OCI-LY1 (cell line): ENCODE measurements around the gene METTL2B.
"Not testable (repeated sequence)": the region's sequence is repeated elsewhere in the genome, so short reads cannot be mapped to it uniquely, and the experiment has no call there.

Source experiments
- H2AFZ ChIP-seq: fragments of 200-600 bp; sonication (generic), shearing (Covaris generic); 2 replicates; pipeline ENCODE4 v1.6.0; 2014; ENCODE audit warnings: antibody characterized with exemption, mild to moderate bottlenecking, low read length
- H3F3A ChIP-seq: fragments of 200-600 bp; sonication (generic), shearing (Covaris generic); 2 replicates; pipeline ENCODE4 v1.6.0; 2014; ENCODE audit warnings: mild to moderate bottlenecking, antibody characterized with exemption, low read length, moderate library complexity; ENCODE audit not compliant: insufficient read depth
- H3K27ac ChIP-seq: fragments of 200-600 bp; sonication (generic); 2 replicates; pipeline ENCODE4 v1.5.1; 2014; ENCODE audit warnings: low read length, mixed run types, mild to moderate bottlenecking, low read depth; ENCODE audit not compliant: poor library complexity, severe bottlenecking
- H3K27me3 ChIP-seq: fragments of 200-600 bp; sonication (generic); 2 replicates; pipeline ENCODE4 v1.6.0; 2014; ENCODE audit warnings: antibody characterized with exemption, mild to moderate bottlenecking, low read length, moderate library complexity; ENCODE audit not compliant: insufficient read depth
- H3K36me3 ChIP-seq: fragments of 200-600 bp; sonication (generic); 2 replicates; pipeline ENCODE4 v1.6.1; 2014; ENCODE audit warnings: mild to moderate bottlenecking, antibody characterized with exemption, low read length, moderate library complexity, mixed read lengths; ENCODE audit not compliant: insufficient read depth
- H3K4me1 ChIP-seq: fragments of 200-600 bp; sonication (generic); 2 replicates; pipeline ENCODE4 v1.5.1; 2014; ENCODE audit warnings: mild to moderate bottlenecking, low read length, moderate library complexity; ENCODE audit not compliant: insufficient read depth, severe bottlenecking
- H3K4me2 ChIP-seq: fragments of 200-600 bp; sonication (generic), shearing (Covaris generic); 2 replicates; pipeline ENCODE4 v1.6.1; 2014; ENCODE audit warnings: low read length
- H3K4me3 ChIP-seq: fragments of 200-600 bp; sonication (generic); 2 replicates; pipeline ENCODE4 v1.5.1; 2014; ENCODE audit warnings: low read length, low read depth, mild to moderate bottlenecking, mixed read lengths; ENCODE audit not compliant: poor library complexity, severe bottlenecking
- H3K79me2 ChIP-seq: fragments of 200-600 bp; shearing (Covaris generic); 2 replicates; pipeline ENCODE4 v1.6.1; 2016; ENCODE audit warnings: mixed run types, low read length, mixed read lengths; ENCODE audit not compliant: insufficient read depth
- H3K9ac ChIP-seq: fragments of 200-600 bp; sonication (generic), shearing (Covaris generic); 2 replicates; pipeline ENCODE4 v1.6.1; 2014; ENCODE audit warnings: mild to moderate bottlenecking, low read length, mixed read lengths
- H3K9me2 ChIP-seq: fragments of 200-600 bp; sonication (generic), shearing (Covaris generic); 2 replicates; pipeline ENCODE4 v1.6.1; 2014; ENCODE audit warnings: low read depth, mild to moderate bottlenecking, low read length, mixed read lengths
- H3K9me3 ChIP-seq: fragments of 200-600 bp; shearing (Covaris generic); 2 replicates; pipeline ENCODE4 v1.6.1; 2014; ENCODE audit warnings: low read length, mixed read lengths
- H4K20me1 ChIP-seq: fragments of 200-600 bp; sonication (generic), shearing (Covaris generic); 2 replicates; pipeline ENCODE4 v1.6.0; 2016; ENCODE audit warnings: mild to moderate bottlenecking, low read length; ENCODE audit not compliant: insufficient read depth
- EZH2 ChIP-seq: fragments of 200-600 bp; sonication (generic), shearing (Covaris generic); IDR thresholded peaks from 2 replicates; pipeline ENCODE4 v1.8.0; 2017; ENCODE audit warnings: borderline replicate concordance, mixed run types, mild to moderate bottlenecking, antibody characterized with exemption, low read length, moderate library complexity, mixed read lengths
- TF ChIP-seq, protein P1 (sequence below): fragments of 200-600 bp; sonication (generic), shearing (Covaris generic); IDR thresholded peaks from 2 replicates; pipeline ENCODE4 v1.5.1; 2017; ENCODE audit warnings: mild to moderate bottlenecking, antibody characterized with exemption, low read length, moderate library complexity, mixed read lengths

Gene METTL2B

GRCh38 chr7:128476402-128477335 is at the start of gene METTL2B:
Gene METTL2B (plus strand): TSS chr7:128476748. CDS start chr7:128476766, 18 bp downstream.
- H4K20me1 ChIP-seq, H3K9me3 ChIP-seq, H3F3A ChIP-seq, H3K27me3 ChIP-seq, H3K9me2 ChIP-seq: not testable (repeated sequence)
- Histone ChIP-seq H3K4me2 (peak within 1 kb of the TSS; percentile 88), H2AFZ (peak within 1 kb of the TSS; percentile 32; the same call in 1 of the 2 replicates), H3K9ac (peak within 1 kb of the TSS; percentile 78), H3K4me3 (peak within 1 kb of the TSS; percentile 72), H3K27ac (peak within 1 kb of the TSS; percentile 81), H3K36me3 (peaks cover 30% of the 10 kb centered on the region), H3K79me2 (peaks cover 18% of the 10 kb centered on the region), H3K4me1 (peaks cover 26% of the 10 kb centered on the region)
- TF ChIP-seq, protein P1, sequence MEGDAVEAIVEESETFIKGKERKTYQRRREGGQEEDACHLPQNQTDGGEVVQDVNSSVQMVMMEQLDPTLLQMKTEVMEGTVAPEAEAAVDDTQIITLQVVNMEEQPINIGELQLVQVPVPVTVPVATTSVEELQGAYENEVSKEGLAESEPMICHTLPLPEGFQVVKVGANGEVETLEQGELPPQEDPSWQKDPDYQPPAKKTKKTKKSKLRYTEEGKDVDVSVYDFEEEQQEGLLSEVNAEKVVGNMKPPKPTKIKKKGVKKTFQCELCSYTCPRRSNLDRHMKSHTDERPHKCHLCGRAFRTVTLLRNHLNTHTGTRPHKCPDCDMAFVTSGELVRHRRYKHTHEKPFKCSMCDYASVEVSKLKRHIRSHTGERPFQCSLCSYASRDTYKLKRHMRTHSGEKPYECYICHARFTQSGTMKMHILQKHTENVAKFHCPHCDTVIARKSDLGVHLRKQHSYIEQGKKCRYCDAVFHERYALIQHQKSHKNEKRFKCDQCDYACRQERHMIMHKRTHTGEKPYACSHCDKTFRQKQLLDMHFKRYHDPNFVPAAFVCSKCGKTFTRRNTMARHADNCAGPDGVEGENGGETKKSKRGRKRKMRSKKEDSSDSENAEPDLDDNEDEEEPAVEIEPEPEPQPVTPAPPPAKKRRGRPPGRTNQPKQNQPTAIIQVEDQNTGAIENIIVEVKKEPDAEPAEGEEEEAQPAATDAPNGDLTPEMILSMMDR: peak; percentile 65

- Histone ChIP-seq H3K4me2 (no peak overlapping the region), H3K27ac (no peak overlapping the region)
- TF ChIP-seq, protein P1: peak; percentile 95
- no peak for TF ChIP-seq EZH2
Observed at GRCh38 chr7:128427289-128427891, 49.2 kb upstream of the METTL2B start.

DNA sequence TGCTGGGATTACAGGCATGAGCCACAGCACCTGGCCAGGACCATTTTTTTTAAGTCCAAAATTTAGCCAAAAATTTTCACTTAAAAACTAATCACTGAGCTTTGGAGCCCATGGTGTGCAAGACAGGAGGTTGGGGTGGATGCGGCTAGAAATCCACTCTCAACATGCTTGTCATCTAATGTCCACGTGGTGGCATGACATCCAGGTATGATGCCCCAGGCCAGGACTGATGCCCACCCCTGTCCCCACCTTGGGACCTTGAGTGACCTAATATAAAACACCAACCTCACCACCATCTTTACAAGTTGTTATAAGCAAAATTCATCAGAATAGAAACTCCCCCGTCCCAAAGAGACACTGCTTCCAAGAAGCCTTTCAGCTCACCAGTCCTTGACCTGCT is 46.3 kb upstream of the METTL2B start:
- Histone ChIP-seq H3K4me1 (no peaks in the 10 kb centered on the region), H4K20me1 (no peaks in the 10 kb centered on the region), H3K9ac (no peak overlapping the region), H3K27me3 (no peaks in the 10 kb centered on the region; the same call in 1 of the 2 replicates), H2AFZ (no peak overlapping the region), H3K9me2 (no peaks in the 10 kb centered on the region), H3K4me2 (no peak overlapping the region), H3K4me3 (no peak overlapping the region), H3K79me2 (no peaks in the 10 kb centered on the region), H3K9me3 (no peaks in the 10 kb centered on the region), H3K36me3 (no peaks in the 10 kb centered on the region), H3K27ac (no peak overlapping the region), H3F3A (no peaks in the 10 kb centered on the region)
- TF ChIP-seq, protein P1: peak; percentile 54
- TF ChIP-seq EZH2: no peak

More at GRCh38 chr7:128427289-128427891, 49.2 kb upstream of the METTL2B start:
- H2AFZ ChIP-seq: no peak overlapping the region
- H3K27me3 ChIP-seq: no peaks in the 10 kb centered on the region; the same call in 1 of the 2 replicates
- no peaks in the 10 kb centered on the region for H3K9me2 ChIP-seq
- H4K20me1 ChIP-seq: no peaks in the 10 kb centered on the region
- no peaks in the 10 kb centered on the region for H3K36me3 ChIP-seq
- H3K9ac ChIP-seq: no peak overlapping the region
- no peak overlapping the region for H3K4me3 ChIP-seq
- no peaks in the 10 kb centered on the region for H3K79me2 ChIP-seq
- no peaks in the 10 kb centered on the region for H3K9me3 ChIP-seq
- no peaks in the 10 kb centered on the region for H3F3A ChIP-seq
- no peaks in the 10 kb centered on the region for H3K4me1 ChIP-seq
